Stimulated activated CD4-positive, alpha-beta T cell treated with anti-CD3 and anti-CD28 coated beads, Interleukin-1b, Interleukin-23, amount 100 ng/mL, for 1 hour (primary cell): ENCODE results near the gene SCAP.
"Not testable (repeated sequence)": the region's sequence is repeated elsewhere in the genome, so short reads cannot be mapped to it uniquely, and the experiment has no call there.

Experiments
- DNase-seq, 2 donors: peaks; one replicate each; pipeline ENCODE4 v3.0.0-alpha.2; 2020; ENCODE audit warnings: low read depth in 2 of 2

SCAP gene

DNA sequence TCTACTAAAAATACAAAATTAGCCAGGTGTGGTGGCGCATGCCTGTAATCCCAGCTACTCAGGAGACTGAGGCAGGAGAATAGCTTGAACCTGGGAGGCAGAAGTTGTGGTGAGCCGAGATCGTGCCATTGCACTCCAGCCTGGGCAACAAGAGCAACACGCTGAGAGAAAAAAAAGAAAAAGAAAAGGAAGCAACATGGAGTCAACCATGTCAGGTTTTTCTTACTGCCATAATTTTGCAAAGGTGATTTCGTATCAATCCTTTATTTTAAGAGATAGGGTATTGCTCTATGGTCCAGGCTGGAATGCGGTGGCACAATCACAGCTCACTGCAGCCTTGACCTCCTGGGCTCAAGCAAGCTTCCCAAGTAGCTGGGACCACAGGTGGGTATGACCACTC is 4.5 kb upstream of the SCAP start:
- not testable (repeated sequence) for DNase-seq

GRCh38 chr3:47479826-47480160 is 4.1 kb upstream of the SCAP start:
- DNase-seq, result no peak

GRCh38 chr3:47478022-47478421 is 2.3 kb upstream of the SCAP start:
- no peak for DNase-seq

DNA sequence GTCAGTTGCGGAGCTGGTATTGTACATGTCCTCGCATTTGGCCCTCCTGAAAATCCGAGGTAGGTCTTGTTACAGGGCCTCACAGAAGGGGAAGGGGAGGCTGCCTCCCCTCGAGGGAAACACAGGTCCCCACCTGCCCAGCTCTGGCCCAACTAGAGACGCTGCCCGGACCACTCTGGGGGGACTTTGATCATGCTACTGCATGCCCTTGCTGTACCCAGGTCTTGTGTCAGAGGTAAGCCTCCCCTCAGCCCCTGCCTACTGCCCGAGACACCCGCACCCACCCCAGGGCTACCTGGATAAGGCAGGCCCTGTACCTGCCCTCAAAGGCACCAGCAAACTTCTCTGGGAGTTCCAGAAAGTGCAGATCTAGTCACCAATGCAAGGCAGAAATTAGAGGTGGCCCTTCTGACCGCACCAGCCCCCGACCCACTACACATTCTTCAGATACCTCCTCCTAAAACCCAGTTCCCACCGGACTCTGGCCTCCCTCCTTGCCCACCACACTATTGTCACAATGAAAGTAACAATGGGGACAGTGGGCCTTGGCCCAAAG is 981 bp upstream of the SCAP start:
- DNase-seq, result no peak

DNA sequence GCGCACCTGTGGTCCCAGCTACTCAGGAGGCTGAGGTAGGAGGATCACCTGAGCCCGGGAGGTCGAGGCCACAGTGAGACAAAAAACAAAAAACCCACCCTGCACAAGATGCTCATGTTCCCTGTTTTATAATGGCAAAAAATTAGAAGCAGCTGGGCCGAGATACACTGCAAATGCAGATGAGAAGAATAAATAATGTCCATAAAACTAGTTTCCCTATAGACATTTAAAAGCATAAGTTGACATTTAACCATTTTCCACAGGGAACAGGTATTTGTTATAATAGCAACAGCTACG is 537 bp upstream of the SCAP start:
- no peak for DNase-seq

DNA sequence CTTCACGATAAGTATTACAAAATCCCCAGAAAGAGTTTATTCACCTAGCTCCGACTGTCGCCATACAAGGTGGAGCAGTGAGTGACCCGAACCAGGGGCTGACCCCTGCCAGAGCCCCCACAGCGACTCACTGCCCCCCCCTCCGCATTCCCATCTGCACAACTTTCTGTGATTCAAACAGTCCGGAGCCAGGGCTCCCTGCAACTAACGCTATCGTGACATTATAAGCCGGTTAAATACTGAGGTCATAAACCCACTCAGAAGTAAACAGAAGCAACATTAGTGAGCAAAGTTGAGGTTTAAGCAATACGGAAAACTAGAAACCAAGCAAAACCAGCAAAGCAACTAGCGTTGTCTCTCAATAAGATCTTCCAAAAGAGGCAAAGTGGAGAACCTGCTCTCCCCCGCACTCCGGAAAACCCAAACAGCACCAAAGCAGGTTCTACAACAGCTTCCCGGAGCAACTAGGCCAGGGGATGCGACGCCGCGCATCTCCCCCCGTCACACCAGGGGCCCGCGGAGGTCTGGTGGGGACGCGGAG is 642 bp downstream of the SCAP start:
- DNase-seq, result no peak

DNA sequence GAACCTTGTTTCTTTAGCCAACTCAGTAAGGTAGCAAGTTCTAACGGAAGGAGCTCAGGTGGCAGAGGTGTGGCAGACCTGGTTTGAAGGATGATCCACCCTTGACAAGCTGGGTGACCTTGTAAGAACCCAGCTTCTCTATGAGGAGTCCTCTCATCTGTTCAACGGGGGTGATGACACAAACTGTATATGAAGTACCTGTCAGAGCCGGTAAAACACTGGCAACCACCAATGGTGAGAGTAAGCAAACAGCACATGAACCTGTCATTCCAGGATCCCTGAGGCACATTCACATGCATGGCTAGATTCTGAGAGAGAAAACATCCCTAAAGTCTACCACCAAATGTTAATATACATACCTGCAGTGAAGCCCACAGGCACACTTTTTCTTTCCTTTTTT is 2.4 kb downstream of the SCAP start:
- no peak for DNase-seq

DNA sequence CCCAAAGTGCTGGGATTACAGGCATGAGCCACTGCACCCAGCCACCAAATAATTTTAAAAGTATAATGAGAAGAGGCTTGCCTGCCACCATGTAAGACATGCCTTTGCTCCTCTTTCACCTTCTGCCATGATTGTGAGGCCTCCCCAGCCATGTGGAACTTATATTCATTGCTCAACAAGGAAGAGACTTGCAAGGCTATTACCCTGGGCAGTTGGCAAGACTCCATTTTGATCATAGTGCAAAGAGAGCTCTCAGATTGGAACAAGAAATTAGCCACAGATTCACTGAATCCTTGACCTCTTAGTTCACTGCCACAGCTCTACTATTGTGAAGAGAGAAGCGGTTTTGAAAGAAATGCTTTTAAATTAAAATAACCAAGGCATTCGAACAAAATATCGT is 6.1 kb downstream of the SCAP start:
- DNase-seq, result no peak

DNA sequence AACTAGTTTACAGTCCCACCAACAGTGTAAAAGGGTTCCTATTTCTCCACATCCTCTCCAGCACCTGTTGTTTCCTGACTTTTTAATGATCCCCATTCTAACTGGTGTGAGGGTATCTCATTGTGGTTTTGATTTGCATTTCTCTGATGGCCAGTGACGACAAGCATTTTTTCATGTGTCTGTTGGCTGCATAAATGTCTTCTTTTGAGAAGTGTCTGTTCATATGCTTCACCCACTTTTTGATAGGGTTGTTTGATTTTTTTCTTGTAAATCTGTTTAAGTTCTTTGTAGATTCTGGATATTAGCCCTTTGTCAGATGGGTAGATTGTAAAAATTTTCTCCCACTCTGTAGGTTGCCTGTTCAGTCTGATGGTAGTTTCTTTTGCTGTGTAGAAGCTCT is 7.4 kb downstream of the SCAP start:
- DNase-seq, result not testable (repeated sequence)

- DNase-seq, result no peak
Measured at GRCh38 chr3:47464588-47464987, 11.2 kb downstream of the SCAP start.

DNA sequence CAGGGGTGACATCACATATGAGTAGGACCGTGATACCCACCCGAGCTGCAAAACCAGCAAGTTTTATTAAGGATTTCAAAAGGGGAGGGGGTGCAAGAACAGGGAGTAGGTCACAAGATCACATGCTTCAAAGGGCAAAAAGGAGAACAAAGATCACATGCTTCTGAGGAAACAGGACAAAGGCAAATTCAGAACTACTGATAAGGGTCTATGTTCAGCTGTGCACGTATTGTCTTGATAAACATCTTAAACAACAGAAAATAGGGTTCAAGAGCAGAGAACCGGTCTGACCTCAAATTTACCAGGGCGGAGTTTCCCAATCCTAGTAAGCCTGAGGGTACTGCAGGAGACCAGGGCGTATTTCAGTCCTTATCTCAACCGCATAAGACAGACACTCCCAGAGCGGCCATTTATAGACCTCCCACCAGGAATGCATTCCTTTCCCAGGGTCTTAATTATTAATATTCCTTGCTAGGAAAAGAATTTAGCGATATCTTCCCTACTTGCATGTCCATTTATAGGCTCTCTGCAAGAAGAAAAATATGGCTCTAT is 16.1 kb downstream of the SCAP start:
- DNase-seq, result not testable (repeated sequence)

- DNase-seq, result no peak
Measured at GRCh38 chr3:47456984-47457383, 18.8 kb downstream of the SCAP start.

DNA sequence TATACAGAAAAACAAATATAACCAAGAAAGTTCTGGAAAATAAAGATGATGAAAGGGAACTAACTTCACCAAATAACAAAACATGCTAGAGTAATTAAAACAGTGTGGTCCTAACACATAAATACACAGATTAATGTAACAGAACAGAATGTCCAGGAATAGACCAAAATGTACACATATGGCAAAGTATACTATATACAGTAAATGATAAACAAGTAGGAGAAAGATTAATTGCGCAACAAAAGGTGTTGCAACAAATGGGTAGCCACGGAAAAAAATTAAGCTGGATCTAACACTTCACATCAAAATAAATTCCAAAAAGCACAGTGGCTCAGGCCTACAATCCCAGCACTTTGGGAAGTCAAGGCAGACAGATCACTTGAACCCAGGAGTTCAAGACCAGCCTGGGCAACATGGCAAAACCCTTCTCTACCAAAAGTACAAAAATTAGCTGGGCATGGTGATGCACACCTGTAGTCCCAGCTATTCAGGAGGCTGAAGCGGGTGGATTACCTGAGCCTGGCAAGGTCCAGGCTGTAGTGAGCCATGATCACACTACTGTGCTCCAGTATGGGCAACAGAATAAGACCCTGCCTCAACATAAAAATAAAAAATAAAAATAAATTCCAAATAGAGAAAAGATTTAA is 19.8 kb downstream of the SCAP start:
- DNase-seq, result no peak

DNA sequence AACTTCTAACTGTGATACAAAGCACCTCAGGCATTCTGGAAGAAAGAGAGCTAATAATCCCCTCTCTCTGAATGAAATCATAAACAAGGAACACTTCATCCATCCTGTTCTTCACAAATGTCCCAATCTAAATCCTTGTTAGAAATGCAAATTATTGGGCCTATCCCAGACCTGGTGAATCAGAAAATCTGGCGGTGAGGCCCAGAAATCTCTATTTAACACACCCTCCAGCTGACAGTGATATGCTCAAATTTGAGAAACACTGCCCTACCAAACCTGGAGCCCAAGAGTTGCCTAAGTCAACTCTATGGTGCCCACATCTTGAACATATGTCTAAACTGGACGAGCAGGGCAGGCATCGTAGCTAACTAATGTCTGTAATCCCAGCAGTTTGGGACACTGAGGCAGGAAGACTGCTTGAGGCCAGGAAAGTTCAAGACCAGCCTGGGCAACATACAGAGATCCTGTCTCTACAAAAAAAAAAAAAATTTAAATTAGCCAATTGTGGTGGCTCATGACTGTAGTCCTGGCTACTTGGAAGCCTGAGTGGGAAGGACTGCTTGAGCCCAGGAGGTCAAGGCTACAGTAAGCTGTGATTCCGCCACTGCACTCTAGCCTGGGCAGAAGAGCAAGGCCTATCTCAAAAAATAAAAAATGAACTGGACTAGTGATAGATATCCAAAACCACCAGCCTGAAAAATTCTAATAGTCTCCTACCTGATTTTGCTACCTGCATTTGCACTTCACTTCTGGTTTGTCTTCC is 23.1 kb downstream of the SCAP start:
- no peak for DNase-seq

GRCh38 chr3:47444103-47444502 is 31.6 kb downstream of the SCAP start:
- DNase-seq, result no peak

- DNase-seq, result no peak
Measured at GRCh38 chr3:47443611-47443995, 32.1 kb downstream of the SCAP start.

DNA sequence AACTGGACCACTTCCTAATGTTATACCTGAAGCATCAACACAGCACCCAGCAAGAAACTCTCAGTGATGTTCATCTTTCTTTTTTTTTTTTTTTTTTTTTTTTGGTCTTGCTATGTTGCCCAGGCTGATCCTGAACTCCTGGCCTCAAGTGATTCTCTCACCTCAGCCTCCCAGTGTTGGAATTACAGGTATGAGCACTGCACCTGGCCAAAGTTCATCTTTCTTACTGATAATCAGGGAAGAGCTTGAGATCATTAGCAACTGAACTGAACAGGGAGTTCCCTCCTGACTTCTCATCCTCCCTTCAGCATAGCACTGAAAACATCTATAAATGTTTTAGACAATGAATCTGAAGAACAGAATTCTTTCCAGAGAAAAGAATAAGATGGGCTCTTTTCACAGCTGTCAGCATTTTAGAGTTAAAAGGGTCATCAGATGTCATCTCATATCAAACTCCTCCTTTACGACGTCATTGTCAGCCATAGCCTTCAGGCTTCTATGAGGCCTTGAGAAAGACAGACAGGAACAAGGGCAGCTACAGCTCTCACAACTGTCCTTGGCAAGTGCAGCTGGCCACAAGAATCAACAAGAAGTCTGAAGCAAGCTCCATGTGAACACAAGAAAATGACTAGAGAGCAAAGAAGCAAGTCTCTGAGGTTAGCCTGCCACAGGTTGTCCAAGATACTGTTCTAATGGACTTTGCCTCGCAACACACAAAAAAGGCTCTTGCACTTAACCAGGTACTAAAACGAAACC is 33.8 kb downstream of the SCAP start:
- DNase-seq, result no peak

DNA sequence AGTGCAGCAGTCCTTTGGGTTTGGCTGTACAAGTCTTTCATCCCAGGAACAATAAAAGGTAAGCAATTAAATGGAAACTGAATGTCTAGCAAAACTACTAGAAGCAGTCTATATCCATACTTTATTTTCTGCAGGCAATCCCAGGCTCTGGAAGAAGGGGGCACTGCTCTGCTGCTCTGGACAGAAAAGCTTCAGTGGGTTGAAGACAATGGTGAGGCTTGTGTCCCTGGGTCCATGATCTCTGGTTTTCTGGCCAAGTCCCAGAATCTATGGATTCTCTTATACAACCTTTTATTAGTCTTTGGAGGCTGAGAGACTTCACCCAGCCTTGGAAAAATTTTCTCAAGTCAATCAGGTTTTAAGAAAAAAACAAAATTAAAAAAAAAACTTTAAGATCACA is 35.6 kb downstream of the SCAP start:
- no peak for DNase-seq

DNA sequence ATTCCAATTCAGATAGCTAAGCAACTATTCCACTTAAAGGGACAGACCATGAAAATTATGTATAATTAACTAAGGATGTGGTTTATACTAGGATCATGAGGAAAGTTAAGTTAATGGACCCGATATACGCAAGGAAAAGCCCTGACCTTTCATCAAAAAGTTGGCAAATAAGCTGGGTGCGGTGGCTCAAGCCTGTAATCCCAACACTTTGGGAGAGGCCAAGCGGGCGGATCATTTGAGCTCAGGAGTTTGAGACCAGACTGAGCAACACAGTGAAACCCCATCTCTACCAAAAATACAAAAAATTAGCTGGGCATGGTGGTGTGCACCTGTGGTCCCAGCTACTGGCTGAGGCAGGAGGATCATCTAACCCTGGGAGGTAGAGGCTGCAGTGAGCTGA is 39.6 kb downstream of the SCAP start:
- DNase-seq, result no peak

GRCh38 chr3:47434849-47435248 is 40.9 kb downstream of the SCAP start:
- DNase-seq, result no peak

GRCh38 chr3:47433796-47434195 is 41.9 kb downstream of the SCAP start:
- DNase-seq, result no peak

- no peak for DNase-seq
Measured at GRCh38 chr3:47432673-47433072, 43.1 kb downstream of the SCAP start.
